ENCODE results near the gene HDGF.

DNA sequence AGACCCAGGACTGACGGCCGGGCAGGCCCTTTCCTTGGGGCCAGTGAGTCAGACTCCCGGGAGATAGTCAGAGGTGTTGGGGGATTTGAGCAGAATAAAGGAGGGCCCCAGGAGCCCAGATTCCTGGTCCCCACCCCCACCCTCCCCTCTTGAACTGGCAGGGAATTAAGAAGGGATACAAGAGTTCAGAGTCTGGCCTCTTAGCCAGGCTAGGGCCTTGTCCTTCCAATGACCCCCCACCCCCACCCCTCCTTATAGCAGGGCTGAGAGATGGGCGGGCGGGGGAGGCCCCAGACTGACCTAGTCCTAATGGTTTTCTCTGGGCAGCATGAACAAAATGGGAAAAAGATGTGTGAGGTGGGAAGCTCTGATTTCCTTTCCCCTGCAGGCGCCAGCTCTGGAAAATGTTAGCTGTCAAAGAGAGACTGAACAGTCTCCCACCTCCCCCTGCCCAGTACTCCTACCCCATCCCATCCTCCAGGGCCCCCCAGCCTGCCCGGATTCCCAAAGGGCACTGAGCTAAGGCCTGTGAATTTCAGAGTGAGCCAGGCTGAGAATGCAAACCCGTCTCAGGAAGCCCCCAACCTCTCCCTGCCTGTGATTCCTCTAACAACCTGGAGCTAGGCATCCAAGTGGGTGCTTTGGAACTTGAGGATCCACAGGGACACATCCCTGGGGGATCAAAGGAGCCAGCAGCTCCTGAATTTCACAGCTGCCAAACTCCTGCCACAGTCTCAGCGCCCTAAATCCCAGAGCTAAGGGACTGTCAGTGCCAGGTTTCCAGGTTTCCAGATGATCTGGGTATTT is 40.3 kb downstream of the HDGF start:
- no peak for TF ChIP-seq POLR2A (IDR thresholded peaks at IDR 0.05)
- TF ChIP-seq, protein P1, sequence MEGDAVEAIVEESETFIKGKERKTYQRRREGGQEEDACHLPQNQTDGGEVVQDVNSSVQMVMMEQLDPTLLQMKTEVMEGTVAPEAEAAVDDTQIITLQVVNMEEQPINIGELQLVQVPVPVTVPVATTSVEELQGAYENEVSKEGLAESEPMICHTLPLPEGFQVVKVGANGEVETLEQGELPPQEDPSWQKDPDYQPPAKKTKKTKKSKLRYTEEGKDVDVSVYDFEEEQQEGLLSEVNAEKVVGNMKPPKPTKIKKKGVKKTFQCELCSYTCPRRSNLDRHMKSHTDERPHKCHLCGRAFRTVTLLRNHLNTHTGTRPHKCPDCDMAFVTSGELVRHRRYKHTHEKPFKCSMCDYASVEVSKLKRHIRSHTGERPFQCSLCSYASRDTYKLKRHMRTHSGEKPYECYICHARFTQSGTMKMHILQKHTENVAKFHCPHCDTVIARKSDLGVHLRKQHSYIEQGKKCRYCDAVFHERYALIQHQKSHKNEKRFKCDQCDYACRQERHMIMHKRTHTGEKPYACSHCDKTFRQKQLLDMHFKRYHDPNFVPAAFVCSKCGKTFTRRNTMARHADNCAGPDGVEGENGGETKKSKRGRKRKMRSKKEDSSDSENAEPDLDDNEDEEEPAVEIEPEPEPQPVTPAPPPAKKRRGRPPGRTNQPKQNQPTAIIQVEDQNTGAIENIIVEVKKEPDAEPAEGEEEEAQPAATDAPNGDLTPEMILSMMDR (IDR thresholded peaks at IDR 0.05), result no peak
- TF ChIP-seq EP300 (IDR thresholded peaks at IDR 0.05), result no peak
- no peak for TF ChIP-seq POLR2AphosphoS5 (IDR thresholded peaks at IDR 0.05)

Measured in upper lobe of left lung (tissue), 4 donors.